IPS DF 19.7 (cell line): ENCODE measurements around the gene DCTN3.

Experiments used
- DNase-seq: peaks from one replicate; pipeline ENCODE4 v3.0.0-alpha.2; 2013; ENCODE audit warnings: low read depth, low spot score

The DCTN3 gene

GRCh38 chr9:34623374-34624235, 3.3 kb upstream of the DCTN3 start:
- no peak for DNase-seq

- DNase-seq, result no peak
Observed at GRCh38 chr9:34615132-34615531, 5.2 kb downstream of the DCTN3 start.

- DNase-seq, result no peak
Observed at GRCh38 chr9:34612788-34613390, 7.4 kb downstream of the DCTN3 start.

- no peak for DNase-seq
Observed at GRCh38 chr9:34611811-34612787, 8.2 kb downstream of the DCTN3 start, which contains the start of gene RPP25L. RPP25L (minus strand) TSS chr9:34612097; CDS start chr9:34611296, 801 bp downstream.

GRCh38 chr9:34611251-34611810, 9.0 kb downstream of the DCTN3 start:
- DNase-seq, result no peak

GRCh38 chr9:34610434-34611206, 9.7 kb downstream of the DCTN3 start:
- no peak for DNase-seq

GRCh38 chr9:34607331-34607730, 13.0 kb downstream of the DCTN3 start:
- no peak for DNase-seq

GRCh38 chr9:34606905-34607304, 13.4 kb downstream of the DCTN3 start:
- DNase-seq, result no peak

GRCh38 chr9:34606190-34606589, 14.1 kb downstream of the DCTN3 start:
- DNase-seq, result no peak

GRCh38 chr9:34603610-34604231, 16.6 kb downstream of the DCTN3 start:
- no peak for DNase-seq

GRCh38 chr9:34601937-34602573, 18.2 kb downstream of the DCTN3 start:
- no peak for DNase-seq

GRCh38 chr9:34600908-34601307, 19.4 kb downstream of the DCTN3 start:
- no peak for DNase-seq

- no peak for DNase-seq
Observed at GRCh38 chr9:34599546-34599945, 20.7 kb downstream of the DCTN3 start.

- no peak for DNase-seq
Observed at GRCh38 chr9:34594177-34594576, 26.1 kb downstream of the DCTN3 start.

- no peak for DNase-seq
Observed at GRCh38 chr9:34592895-34593601, 27.2 kb downstream of the DCTN3 start.

- DNase-seq, result no peak
Observed at GRCh38 chr9:34591917-34592866, 28.1 kb downstream of the DCTN3 start.

- no peak for DNase-seq
Observed at GRCh38 chr9:34591248-34591916, 28.9 kb downstream of the DCTN3 start.
